Kidney tubule cell (primary cell): ENCODE measurements around the gene TRIM8.

Experiments
- DNase-seq: peaks from one replicate; pipeline ENCODE4 v3.0.0-alpha.2; 2018; ENCODE audit warnings: low spot score

Gene TRIM8

GRCh38 chr10:102670871-102671434, 26.7 kb downstream of the TRIM8 start:
- DNase-seq = no peak

- DNase-seq = no peak
These were observed 29.0 kb downstream of the TRIM8 start for GRCh38 chr10:102673236-102673818.

GRCh38 chr10:102673819-102674511, 29.7 kb downstream of the TRIM8 start:
- peak; percentile 74 for DNase-seq

- no peak for DNase-seq
These were observed 30.3 kb downstream of the TRIM8 start for GRCh38 chr10:102674566-102674965.

GRCh38 chr10:102675011-102675665, 30.9 kb downstream of the TRIM8 start:
- DNase-seq = no peak

GRCh38 chr10:102675666-102676533, 31.6 kb downstream of the TRIM8 start:
- DNase-seq = peak; percentile 92

- DNase-seq = no peak
These were observed 32.4 kb downstream of the TRIM8 start for GRCh38 chr10:102676534-102677315.

- DNase-seq = no peak
These were observed 33.2 kb downstream of the TRIM8 start for GRCh38 chr10:102677331-102678067.

GRCh38 chr10:102678068-102678400, 33.8 kb downstream of the TRIM8 start:
- no peak for DNase-seq

GRCh38 chr10:102678842-102679289, 34.6 kb downstream of the TRIM8 start:
- peak; percentile 62 for DNase-seq

GRCh38 chr10:102679596-102679995, 35.3 kb downstream of the TRIM8 start:
- DNase-seq = peak; percentile 39

- DNase-seq = no peak
These were observed 37.4 kb downstream of the TRIM8 start for GRCh38 chr10:102681696-102682095.

GRCh38 chr10:102682416-102682815, 38.1 kb downstream of the TRIM8 start:
- DNase-seq = no peak

- no peak for DNase-seq
These were observed 38.7 kb downstream of the TRIM8 start for GRCh38 chr10:102682981-102683380.

- no peak for DNase-seq
These were observed 39.5 kb downstream of the TRIM8 start for GRCh38 chr10:102683736-102684135.

GRCh38 chr10:102691285-102692066, 47.2 kb downstream of the TRIM8 start:
- DNase-seq = no peak

- DNase-seq = peak; percentile 85
These were observed 51.1 kb downstream of the TRIM8 start for GRCh38 chr10:102695401-102695800.

- DNase-seq = no peak
These were observed 52.5 kb downstream of the TRIM8 start for GRCh38 chr10:102696736-102697135.

GRCh38 chr10:102698894-102699293, 54.6 kb downstream of the TRIM8 start:
- DNase-seq = no peak

- DNase-seq = no peak
These were observed 57.0 kb downstream of the TRIM8 start for GRCh38 chr10:102701272-102701671.
